Choroid plexus epithelial cell (primary cell): Measurements from ENCODE around the gene ADORA2A.

Experiments used
- DNase-seq: peaks from one replicate; pipeline ENCODE4 v3.0.0-alpha.2; 2010; ENCODE audit warnings: low read depth
- H3K4me3 ChIP-seq: 2 replicates; pipeline ENCODE4 v1.5.1; 2011; ENCODE audit warnings: low read depth, mild to moderate bottlenecking, control low read depth, low read length, moderate library complexity
- TF ChIP-seq, protein P1 (sequence below): conservative IDR thresholded peaks from 2 replicates; pipeline ENCODE4 v1.5.1; 2011; ENCODE audit warnings: low read depth, mild to moderate bottlenecking, control low read depth, inconsistent platforms, low read length, moderate library complexity

Gene ADORA2A

DNA sequence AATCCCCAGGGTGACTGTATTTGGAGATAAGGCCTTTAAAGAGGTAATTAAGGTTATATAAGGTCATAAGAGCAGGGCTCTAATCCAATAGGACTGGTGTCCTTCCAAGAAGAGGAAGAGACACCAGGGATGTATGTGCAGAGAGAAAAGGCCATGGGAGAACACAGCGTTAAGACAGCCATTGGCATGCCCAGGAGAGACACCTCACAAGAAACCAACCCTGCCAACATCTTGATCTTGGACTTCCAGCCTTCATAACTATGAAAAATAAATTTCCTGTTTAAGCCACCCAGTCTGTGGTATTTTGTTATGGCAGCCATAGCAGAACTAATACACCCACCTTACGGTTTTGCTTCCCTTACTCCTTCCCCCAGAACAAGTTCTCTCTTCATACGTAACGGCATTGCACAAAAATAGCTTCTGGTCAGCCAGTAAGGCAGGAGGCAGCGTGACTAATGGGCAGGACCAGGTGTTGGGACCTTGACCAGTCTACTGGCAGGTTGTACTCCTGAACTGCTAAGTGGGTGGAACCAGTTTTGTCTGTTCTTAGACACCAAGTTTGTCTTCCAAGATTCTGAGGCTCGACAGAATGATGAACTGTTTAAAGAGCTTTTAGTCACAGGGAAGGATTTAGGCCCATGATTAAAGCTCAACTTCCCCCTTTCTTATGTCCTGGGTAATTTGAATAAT lies 35.8 kb downstream of the ADORA2A start:
- no peak overlapping the region for H3K4me3 ChIP-seq

DNA sequence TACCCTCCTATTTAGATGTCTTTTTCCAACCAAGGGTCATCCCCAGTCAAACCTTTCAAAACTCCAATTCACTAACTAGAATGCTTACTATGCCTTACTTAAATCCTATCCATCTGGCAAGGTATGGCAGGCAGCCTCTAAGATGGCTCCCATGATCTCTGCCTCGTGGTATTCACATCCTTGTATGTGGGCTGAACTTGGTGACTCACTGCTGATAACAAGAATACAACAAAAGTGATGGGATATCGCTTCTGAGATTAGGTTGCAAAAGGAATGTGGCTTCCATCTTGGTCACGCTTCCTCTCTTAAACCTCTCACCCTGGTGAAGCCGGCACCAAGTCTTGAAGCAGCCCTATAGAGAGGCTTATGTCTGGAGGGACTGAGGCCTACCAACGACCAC lies 38.2 kb downstream of the ADORA2A start:
- TF ChIP-seq, protein P1, sequence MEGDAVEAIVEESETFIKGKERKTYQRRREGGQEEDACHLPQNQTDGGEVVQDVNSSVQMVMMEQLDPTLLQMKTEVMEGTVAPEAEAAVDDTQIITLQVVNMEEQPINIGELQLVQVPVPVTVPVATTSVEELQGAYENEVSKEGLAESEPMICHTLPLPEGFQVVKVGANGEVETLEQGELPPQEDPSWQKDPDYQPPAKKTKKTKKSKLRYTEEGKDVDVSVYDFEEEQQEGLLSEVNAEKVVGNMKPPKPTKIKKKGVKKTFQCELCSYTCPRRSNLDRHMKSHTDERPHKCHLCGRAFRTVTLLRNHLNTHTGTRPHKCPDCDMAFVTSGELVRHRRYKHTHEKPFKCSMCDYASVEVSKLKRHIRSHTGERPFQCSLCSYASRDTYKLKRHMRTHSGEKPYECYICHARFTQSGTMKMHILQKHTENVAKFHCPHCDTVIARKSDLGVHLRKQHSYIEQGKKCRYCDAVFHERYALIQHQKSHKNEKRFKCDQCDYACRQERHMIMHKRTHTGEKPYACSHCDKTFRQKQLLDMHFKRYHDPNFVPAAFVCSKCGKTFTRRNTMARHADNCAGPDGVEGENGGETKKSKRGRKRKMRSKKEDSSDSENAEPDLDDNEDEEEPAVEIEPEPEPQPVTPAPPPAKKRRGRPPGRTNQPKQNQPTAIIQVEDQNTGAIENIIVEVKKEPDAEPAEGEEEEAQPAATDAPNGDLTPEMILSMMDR = no peak
- no peak overlapping the region for H3K4me3 ChIP-seq
- DNase-seq = peak; percentile 86

More for the DNA sequence above, 35.8 kb downstream of the ADORA2A start:
- DNase-seq = no peak
- TF ChIP-seq, protein P1 = no peak

DNA sequence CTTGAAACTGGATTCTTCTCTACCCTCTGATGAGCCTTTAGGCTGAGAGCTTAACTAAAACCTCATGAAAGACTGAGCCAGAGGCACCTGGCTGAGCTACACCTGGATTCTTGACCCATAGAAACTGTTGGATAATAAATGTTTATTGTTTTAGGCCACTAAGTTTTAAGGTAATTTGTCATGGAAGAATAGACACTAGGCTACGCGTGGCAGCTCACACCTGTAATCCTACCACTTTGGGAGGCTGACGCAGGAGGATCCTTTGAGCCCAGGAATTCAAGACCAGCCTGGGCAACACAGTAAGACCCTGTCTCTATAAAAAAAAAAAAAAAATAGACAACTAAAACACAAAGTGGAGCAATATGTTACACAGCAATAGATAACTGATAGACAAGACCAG lies 38.6 kb downstream of the ADORA2A start:
- DNase-seq = no peak
- no peak overlapping the region for H3K4me3 ChIP-seq
- TF ChIP-seq, protein P1 = no peak

DNA sequence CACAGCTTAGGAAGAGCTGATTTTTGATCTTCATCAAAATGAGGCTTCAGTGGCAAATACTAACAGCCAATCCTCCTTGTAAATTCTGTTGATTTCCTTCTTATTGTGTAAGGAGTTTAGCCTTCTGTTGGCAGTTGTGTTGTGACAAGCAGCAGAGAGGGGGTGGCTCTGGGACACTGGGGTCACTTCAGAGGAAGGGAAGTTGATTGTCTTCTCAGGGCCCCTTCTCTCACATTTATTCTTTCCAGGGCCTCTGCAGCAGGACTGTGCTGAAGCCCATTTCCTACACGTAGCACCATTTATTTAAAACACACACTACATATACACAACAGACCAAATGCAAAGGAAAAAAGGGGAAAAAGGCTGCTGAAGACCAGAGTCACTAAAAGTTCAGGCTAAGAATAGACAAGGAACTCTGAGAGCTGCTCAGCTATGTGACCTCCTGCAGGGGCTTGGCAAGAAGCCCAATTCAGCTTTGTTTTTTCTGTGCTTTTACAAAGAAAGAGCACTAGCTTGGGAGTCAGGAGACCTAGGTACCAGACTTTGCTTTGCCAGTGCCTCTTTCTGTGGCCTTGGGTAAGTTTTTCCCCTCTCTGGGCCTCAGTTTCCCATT lies 39.4 kb downstream of the ADORA2A start:
- no peak overlapping the region for H3K4me3 ChIP-seq
- DNase-seq = peak; percentile 97
- TF ChIP-seq, protein P1 = no peak

DNA sequence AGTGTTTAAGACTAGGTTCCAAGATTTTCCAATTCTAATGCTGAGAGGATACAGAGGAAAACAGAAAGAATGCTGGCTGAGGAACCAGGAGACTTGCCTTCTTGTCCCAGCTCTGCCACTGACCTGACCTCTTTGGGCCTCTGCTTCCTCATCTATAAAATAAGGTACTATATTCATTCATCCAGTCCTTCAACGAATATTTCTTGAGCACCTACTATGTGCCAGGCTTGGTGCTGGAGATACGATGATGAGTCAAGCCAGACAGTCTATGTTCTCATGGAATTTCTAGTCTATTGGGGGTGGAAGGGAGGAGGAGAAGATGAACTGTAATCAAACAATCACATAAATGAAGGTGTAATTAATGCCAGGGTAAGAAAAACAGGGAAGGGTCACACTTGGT lies 39.9 kb downstream of the ADORA2A start:
- DNase-seq = no peak
- H3K4me3 ChIP-seq = no peak overlapping the region
- TF ChIP-seq, protein P1 = no peak

DNA sequence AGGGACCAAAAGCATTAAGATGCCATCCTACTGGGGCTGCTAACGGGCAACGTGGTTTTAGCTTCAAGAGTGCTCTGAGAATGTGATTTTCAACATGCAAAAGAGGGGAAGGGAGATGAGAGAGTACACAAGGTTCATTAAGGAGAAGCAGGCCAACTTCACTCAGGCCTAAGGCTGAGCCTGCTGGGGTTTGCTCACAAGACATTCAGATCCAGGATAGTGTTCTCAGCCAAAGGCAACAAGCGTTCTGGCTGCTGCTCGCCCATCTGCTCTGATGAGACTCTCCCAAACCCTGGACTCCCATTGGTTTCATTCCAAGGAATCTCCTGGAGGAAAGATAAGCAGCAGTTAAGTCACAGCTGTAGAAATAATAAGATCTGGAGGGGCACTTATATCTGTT lies 44.2 kb downstream of the ADORA2A start:
- H3K4me3 ChIP-seq = no peak overlapping the region
- peak; percentile 90 for DNase-seq
- TF ChIP-seq, protein P1 = no peak

DNA sequence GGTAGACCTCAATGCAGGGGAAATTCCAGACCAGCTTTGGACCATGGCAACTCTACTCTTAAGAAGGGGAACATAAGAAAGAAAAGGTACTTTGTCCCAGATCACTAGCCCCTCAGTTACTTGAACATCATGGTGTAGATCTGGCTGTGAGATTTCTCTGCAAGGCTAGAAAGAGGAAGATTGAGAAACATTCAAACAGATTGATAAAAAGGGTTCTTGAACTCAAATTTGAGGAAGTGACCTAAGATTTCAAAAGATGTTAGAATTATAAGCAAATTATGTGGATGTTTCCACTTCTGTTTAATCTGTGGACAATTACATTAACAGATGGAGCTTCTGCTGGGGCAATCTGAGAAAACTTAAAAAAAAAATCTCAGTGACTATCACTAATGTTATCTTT lies 45.9 kb downstream of the ADORA2A start:
- TF ChIP-seq, protein P1 = no peak
- H3K4me3 ChIP-seq = no peak overlapping the region
- no peak for DNase-seq
